OCI-LY3 (cell line): ENCODE measurements around the gene ZNF608.

Source experiments
- EZH2phosphoT487 ChIP-seq: fragments of 200-600 bp; shearing (Covaris generic); IDR thresholded peaks from 2 replicates; pipeline ENCODE4 v1.6.1; 2018; ENCODE audit warnings: antibody characterized with exemption, mixed run types, low read depth
- TF ChIP-seq, protein P1 (sequence below): fragments of 200-600, 300-600 bp; sonication (generic); IDR thresholded peaks from 2 replicates; pipeline ENCODE4 v1.5.1; 2014; ENCODE audit warnings: antibody characterized with exemption, low read length, low read depth

DNA sequence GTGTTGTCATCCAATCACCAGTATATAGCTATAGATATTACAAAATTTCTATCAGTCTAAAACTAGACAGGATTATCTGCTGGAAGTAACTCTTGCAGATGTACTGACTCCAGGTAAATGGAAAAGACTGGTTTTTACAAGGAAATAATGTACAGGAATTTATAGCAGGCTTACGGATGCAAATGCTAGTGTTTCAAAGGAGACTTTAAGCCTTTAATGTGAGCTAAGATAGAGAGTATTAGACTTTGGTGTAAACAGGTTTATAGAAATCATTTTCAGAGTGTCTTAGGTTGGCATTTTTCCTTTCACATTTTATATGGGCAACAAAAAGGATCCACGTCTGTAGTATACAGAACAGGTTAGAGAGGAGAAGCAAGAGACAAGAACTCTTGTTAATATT lies 16.1 kb downstream of the ZNF608 start:
- TF ChIP-seq, protein P1, sequence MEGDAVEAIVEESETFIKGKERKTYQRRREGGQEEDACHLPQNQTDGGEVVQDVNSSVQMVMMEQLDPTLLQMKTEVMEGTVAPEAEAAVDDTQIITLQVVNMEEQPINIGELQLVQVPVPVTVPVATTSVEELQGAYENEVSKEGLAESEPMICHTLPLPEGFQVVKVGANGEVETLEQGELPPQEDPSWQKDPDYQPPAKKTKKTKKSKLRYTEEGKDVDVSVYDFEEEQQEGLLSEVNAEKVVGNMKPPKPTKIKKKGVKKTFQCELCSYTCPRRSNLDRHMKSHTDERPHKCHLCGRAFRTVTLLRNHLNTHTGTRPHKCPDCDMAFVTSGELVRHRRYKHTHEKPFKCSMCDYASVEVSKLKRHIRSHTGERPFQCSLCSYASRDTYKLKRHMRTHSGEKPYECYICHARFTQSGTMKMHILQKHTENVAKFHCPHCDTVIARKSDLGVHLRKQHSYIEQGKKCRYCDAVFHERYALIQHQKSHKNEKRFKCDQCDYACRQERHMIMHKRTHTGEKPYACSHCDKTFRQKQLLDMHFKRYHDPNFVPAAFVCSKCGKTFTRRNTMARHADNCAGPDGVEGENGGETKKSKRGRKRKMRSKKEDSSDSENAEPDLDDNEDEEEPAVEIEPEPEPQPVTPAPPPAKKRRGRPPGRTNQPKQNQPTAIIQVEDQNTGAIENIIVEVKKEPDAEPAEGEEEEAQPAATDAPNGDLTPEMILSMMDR, result no peak
- TF ChIP-seq EZH2phosphoT487, result no peak
